VCaP (cell line): ENCODE measurements around the gene COL27A1.

Experiments
- H3K27ac ChIP-seq: fragments of 450-650 bp; 2 replicates; pipeline ENCODE4 v1.5.1; 2017
- CTCF ChIP-seq: fragments of 450-650 bp; conservative IDR thresholded peaks from 2 replicates; pipeline ENCODE4 v1.5.1; 2017; ENCODE audit warnings: mild to moderate bottlenecking, moderate library complexity

The COL27A1 gene

GRCh38 chr9:114131808-114132549 is 23.4 kb upstream of the COL27A1 start:
- no peak for TF ChIP-seq CTCF

GRCh38 chr9:114132550-114132918 is 22.8 kb upstream of the COL27A1 start:
- TF ChIP-seq CTCF: no peak

More at GRCh38 chr9:114131808-114132549, 23.4 kb upstream of the COL27A1 start:
- H3K27ac ChIP-seq: no peak overlapping the region

GRCh38 chr9:114134827-114135396 is 20.4 kb upstream of the COL27A1 start:
- H3K27ac ChIP-seq: no peak overlapping the region
- TF ChIP-seq CTCF: no peak

More at GRCh38 chr9:114132550-114132918, 22.8 kb upstream of the COL27A1 start:
- H3K27ac ChIP-seq: no peak overlapping the region

GRCh38 chr9:114137831-114138230 is 17.5 kb upstream of the COL27A1 start:
- H3K27ac ChIP-seq: no peak overlapping the region
- no peak for TF ChIP-seq CTCF

GRCh38 chr9:114138552-114138971 is 16.8 kb upstream of the COL27A1 start:
- no peak overlapping the region for H3K27ac ChIP-seq
- TF ChIP-seq CTCF: no peak

- TF ChIP-seq CTCF: no peak
These were observed 16.3 kb upstream of the COL27A1 start for GRCh38 chr9:114139071-114139470.

GRCh38 chr9:114140401-114140800 is 14.9 kb upstream of the COL27A1 start:
- no peak for TF ChIP-seq CTCF
- H3K27ac ChIP-seq: no peak overlapping the region

More at GRCh38 chr9:114139071-114139470, 16.3 kb upstream of the COL27A1 start:
- no peak overlapping the region for H3K27ac ChIP-seq
